ENCODE data around the gene ARPC5.
"Not testable (repeated sequence)": the region's sequence is repeated elsewhere in the genome, so short reads cannot be mapped to it uniquely, and the experiment has no call there.

Gene ARPC5

DNA sequence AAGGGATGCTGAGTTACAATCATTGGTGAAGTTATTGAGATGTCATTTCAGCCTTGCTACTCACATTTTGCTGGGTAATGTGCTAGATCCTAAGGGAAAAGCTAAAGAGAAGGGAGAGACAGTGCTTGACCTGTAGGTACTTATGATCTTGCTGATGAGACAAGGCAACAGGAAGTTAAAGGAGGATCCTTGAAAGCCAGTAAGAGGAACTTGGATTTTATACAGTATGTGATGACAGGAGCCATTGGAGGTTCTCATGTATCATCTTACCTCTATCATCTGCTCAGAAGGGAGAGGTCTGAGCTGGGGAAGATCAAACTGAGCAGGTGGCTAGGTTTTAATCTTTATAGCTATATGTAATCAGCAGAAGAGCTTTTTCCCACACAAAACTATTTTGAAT is 11.2 kb upstream of the ARPC5 start:
- no peak for DNase-seq (ENCODE audit: low read depth, low spot score)

DNA sequence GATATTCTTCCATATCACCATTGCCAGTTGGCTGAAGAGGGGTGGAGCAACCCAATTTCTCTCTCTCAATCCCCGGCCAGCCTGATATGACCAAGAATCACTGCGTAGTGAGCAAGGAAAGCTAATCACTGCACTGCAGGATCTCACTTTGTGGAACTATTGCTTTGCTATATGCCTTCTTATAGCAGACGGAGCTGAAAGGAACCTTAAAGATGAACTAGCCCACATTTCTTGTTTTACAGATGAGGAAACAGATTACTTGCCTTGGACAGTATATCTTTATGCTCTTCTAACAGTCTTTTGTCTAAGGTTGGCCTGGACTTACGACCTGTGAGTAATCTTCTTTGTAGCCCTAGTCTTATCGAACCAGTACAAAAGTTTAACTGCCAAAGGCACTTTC is 9.9 kb upstream of the ARPC5 start:
- no peak for DNase-seq (ENCODE audit: low read depth, low spot score)

DNA sequence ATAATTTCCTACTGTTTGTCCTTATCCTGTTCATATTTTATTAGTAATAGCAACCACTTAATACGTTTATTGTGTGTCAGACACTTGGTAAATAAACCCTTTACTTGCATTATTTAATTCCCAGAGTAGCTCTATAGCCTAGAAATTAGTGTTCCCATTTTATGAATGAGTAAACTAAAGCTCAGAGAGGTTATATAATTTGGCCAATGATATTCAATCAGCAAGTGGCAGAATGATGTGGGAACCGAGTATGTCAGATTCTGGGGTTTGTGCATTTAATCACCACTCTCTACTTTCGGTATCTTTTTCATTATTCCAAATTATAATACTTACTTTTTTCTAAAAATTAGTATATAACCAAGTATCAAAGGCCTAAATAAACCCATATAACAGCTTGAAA is 6.6 kb upstream of the ARPC5 start:
- DNase-seq (ENCODE audit: low read depth, low spot score), result no peak

DNA sequence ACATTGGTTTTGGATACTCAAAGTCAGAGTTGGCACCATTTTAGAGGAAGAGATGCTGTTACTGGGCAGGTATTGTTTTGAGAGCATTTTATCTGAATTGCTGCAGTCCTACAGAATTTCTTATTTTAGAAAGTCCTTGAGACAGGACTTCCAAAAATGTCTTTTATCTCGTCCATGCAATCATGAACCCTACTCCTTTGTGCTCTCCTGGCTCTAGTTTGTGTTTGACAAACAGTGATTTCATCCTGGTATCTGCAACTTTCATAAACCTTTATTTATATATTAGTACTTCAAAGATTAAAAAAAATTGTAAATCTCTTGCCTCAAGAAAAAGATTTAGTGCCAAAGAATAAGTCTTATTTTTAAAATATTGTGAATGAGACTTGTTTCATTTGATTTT is 4.6 kb upstream of the ARPC5 start:
- DNase-seq (ENCODE audit: low read depth, low spot score), result no peak

DNA sequence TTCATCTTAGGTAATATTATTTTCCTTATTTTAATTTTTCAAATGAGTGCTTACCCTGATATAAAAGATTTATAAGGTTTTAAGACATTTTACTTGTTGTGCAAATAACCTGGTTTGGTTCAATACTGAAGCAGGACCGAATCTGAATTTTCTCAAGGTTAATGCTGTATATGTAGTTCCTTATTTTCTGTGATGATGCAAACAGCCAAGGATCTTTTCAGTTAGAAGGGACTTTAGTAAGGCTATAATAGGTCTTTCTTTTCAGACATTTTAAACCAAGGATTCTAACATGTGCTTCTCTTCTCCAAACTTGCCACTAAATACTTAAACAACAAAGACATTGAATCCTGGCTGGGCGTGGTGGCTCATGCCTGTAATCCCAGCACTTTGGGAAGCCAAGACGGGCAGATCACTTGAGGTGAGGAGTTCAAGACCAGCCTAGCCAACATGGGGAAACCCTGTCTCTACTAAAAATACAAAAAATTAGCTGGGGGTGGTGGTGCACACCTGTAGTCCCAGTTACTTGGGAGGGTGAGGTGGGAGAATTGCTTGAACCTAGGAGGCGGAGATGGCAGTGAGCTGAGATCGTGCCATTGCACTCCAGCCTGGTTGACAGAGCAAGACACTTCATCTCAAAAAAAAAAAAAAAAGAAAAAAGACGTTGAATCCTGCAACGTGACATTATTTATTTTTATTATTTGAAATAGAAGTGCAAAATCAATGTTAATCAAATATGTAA is 3.2 kb upstream of the ARPC5 start:
- DNase-seq (ENCODE audit: low read depth, low spot score), result no peak

DNA sequence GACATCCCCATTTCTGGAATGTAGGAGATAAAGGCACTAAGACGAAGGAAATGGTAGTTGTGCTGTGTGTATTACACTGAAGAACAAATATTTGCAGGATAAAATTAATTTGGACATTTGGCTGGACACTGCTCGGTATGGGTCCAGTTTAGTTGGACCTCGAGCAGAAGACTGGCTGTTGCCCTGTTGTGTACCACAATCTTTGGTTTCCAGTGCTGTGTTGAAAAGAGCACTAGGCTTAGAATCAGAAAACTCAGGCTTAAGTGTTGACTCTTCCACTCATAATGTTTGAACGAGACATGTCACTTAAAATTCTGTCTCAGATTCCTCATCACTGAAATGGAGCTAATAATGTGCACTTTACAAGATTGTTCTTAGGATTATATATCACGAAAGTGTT is 1.2 kb upstream of the ARPC5 start:
- DNase-seq (ENCODE audit: low read depth, low spot score), result no peak

DNA sequence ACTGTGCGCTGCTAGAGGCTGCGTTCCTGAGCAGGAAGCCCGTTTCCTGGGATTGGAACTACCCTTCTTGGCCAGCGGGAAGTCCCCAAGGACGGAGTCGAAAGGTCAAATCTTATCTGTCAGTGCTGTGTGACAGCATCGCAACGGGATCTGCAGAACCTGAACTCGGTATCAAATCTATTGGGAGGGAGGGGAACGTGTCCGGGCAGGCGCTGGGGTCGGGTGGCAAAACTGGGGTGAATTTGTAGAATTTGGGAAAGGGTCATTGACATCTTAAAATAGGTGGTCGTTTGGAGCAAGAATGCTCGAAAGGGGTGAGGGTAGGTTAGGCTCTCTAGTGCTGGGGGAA is 725 bp upstream of the ARPC5 start:
- no peak for DNase-seq (ENCODE audit: low read depth, low spot score)

DNA sequence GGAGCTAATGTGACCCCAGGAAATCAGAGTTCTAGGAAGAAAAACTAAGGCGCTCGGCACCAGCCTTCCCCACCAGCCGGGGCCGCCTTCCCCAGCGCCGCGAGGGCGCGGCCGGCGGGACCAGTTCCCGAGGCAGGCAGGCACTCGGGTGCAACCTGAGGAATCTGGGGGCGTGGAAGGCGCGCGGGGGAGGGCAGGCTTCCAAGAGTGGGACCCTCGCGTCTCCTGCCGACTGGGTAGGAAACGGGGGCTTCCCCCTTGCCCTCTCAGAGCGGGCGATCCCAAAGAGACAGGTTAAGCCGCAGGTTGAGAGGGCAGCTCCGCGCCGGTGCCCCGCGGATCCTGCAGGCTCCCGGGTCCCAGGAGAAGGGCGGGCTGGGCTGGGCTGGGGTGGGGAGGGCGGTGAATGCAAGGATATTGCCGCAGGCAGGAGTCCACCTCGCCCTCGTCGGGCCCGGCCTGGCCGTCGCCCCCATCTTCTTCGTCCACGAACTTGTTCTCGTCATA is 431 bp downstream of the ARPC5 start:
- DNase-seq (ENCODE audit: low read depth, low spot score), result no peak

DNA sequence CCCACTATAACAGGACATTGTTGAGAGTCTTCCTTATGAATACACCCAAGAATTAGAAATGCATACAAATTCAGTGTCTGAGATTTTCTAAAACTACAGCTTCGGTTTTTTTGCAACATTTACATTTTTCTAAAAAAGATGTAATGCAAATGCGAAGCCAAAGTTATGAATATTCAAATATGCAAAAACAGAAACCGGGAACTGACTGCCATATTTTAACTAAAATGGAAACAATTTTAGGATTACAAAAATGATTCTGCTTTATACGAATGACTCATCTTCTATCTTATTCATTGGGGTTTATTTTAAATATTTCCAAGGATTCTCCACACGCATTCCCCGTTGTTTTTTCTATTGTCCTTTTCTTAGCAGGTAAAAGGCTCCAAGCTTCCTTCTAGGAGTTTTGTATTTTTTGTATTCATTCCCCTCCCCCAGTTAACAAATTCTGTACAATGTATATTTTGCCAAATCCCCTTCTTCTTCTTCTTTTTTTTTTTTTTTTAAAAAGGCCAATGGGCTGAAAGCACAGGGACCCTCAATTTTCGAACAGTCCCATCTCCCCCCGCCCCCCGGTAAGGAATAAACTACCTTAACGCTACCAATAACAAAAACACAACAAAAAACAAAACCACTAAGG is 1.0 kb downstream of the ARPC5 start:
- no peak for DNase-seq (ENCODE audit: low read depth, low spot score)

DNA sequence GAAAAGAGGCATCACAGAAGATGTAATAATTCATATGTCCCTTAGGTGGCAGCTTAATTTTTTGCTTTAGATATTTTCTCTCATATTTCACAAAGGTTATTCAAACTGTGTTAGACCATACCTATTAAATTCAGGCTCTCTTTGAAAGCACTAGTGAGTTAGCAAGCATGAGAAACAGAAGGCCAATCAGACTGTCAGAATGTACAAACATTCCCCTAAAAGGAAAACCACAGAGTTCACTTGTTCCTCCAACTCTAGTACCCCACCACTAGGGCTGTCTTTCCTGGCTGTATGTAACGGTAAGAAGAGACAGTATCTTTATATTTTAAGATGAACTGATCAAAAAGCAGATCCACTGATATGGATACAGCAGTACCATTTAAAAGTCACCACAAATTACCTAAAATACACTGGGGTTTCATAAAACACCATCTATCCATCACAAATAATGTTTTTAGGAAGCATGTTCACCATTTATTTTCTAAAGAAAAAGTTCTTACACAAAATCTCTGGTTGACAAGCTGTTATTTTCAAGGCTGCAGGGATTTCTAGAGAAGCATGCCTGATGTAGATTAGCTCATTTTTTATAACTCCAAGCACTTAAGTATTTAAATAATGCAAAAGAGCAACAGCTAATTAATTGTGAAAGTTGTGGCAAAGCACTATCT is 1.8 kb downstream of the ARPC5 start:
- no peak for DNase-seq (ENCODE audit: low read depth, low spot score)

DNA sequence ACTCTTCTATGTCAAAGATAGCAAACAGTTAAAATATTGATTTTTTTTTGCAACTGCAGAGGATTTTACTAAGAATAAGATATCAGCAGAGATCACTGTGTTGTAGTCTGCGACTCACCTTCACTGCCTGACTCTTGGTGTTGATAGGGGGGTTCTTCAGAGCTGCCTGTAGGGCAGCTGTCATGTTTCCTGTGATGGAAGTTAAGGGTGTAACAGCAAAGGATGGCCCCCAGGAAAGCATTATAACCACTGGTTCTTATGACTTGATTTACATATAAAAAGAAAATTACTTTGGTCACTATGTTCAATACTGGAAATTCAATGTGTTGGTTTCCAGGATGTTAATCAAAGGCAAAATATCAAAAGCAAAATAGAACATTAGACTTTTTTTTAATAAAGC is 2.6 kb downstream of the ARPC5 start:
- DNase-seq (ENCODE audit: low read depth, low spot score), result no peak

DNA sequence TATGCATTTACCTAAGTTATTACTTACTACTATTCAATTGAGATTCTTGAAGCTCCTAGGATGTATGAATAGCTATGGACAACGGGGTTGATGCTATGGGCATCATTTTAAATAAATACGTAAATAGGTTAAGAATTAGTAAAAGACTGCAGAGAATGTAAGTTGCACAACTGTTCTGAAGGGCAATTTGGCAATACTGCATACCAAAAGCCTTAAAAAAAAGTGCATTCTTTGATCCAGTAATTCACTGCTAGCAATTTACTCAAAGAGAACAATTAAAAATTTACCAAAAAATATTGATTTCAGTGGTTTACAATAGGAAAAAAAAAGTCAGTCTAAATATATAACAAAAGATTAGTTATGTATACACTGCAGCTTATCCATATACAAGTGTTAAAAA is 3.5 kb downstream of the ARPC5 start:
- DNase-seq (ENCODE audit: low read depth, low spot score), result no peak

DNA sequence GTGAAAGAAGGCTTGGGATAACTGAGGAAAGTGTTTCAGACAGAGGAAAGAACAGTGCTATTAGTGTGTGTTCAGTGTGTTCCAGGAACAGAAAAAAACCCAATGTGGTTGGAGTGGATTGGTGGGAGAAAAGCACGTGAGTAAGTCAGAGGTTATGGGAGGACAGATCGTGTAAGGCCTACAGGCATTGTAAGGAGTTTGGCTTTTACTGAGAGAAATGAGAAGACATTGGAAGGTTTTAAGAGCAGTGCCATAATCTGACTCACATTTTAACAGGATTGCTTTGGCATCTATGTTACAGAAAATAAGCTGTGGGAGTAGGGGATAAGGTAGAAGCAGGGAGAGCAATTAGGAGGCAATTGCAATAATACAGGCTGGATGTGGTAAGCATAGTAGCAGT is 4.8 kb downstream of the ARPC5 start:
- DNase-seq (ENCODE audit: low read depth, low spot score), result no peak

DNA sequence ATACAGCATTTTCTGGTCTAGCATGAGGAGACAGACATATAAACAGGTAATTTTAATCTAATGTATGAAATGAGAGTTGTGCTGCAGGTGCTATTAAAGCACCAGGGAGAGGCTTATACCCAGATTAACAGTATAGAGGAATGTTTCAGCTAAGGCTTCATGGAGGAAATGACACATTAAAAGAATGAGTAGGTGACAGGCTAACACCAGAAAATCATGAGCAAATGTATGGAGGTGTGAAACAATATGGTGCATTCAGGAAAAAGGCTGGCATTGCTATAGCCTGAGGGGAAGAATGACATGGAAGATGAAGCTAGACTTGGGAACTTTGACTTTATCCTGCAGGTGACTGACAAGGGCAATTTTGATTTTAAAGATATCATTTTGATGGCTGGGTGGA is 7.0 kb downstream of the ARPC5 start:
- no peak for DNase-seq (ENCODE audit: low read depth, low spot score)

DNA sequence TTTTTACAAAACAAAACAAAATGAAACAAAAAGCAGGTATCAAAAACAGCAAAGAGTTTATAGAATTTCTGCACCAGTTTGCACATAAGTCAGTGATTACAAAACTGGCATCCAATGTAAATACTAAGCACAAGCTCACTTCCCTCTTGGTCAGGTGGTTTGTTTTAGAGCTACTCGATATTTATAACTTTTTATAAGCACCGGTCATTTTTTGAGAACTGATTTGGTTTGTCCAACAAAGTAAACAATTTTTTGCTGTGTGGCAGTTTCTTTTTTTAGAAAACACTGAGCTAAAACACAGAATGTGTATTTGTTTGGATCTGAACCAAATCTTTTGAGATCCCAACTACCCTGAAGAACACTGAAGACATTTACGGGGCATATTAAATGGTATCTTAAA is 9.3 kb downstream of the ARPC5 start:
- DNase-seq (ENCODE audit: low read depth, low spot score), result not testable (repeated sequence)

DNA sequence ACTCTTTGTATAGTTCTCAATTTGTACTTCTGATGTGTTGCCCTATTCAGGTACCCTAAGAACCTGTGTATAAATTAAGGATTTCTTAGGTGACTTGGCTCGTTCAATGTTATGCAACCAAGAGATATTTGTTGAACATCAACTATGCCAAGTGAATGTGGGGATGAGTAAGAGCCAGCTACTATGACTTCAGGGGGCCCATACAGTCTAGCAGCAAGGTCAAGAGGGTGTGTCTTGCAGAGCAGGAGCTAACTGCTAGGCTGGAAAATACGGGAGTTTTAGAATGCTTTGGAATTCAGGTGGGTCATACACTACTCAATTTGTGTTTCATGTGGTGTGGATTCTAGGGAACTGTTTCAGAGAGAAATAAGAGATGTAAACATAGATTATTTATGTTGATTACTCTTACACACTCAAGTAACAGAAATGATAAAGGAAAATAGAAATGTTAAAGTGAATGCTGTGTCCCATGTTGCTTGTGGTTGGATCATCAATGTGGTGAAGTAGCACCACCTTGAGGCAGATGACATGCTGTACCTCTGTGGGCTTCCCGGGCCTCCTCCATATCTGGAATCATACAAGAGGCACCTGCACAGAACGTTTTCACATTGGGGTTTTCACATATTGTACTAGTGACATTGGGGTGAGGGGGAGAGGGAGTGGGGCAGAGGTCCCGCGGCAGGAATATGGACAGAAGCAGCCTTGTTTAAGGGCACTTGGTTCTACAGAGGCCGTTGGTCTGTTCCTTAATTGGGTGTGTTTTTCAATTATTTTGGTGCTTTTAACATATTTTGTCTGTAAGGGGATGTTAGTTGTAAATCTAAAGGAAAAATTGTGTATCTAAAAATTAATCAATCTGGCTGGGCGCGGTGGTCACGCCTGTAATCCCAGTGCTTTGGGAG is 12.4 kb downstream of the ARPC5 start:
- DNase-seq (ENCODE audit: low read depth, low spot score), result peak; percentile 9

DNA sequence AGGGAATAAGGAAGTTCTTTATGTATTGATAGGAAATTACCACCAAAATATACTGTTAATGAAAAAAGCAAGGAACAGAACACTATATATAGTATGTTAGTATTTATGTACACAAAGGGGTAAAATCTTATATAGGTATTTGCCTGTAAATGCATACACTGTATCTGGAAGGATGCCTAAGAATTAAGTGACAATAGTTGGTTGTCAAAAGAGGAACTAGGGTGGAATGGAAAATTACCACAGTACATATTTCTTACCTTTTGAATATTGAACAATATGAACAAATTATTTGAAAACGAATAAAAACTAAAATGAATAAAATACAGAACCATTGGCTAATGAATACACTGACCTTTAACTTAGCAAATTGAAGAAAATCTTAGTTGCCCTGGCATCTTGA is 13.6 kb downstream of the ARPC5 start:
- no peak for DNase-seq (ENCODE audit: low read depth, low spot score)

DNA sequence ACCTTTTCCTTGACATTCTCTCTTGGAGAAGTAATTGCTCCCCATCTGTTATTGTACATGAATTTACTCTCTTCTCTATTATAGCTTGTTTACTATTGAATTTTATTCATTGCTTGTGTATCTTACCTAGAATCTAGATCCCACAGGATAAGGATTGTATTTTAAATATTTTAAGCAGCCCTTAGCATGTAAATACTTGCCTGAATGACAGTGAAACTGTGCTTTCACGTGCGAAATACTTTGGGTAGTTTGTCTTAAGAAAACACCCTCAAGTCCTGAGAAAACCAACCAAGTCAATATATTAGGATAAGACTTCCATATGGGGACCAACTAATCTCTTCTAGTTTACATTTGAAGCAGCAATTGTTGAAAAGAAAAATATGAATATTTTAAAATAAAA is 15.3 kb downstream of the ARPC5 start:
- no peak for DNase-seq (ENCODE audit: low read depth, low spot score)

DNA sequence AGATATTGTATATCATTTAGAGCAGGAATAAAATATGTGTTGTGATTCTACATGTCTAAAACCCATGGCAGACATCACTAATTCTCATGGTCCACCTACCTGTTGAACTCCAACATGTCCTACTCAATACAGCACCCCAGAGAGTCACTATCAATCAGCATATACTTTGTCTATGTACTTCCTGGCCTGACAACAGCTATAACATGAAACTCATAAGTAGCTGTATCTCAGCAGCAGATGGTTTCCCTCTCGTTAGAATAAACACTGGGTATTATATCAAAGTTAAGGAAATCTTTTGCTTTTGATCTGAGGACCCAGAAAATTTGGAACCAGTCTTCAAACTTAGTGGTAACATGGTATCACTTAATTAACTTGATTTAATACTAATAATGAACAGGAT is 15.8 kb downstream of the ARPC5 start:
- no peak for DNase-seq (ENCODE audit: low read depth, low spot score)

DNA sequence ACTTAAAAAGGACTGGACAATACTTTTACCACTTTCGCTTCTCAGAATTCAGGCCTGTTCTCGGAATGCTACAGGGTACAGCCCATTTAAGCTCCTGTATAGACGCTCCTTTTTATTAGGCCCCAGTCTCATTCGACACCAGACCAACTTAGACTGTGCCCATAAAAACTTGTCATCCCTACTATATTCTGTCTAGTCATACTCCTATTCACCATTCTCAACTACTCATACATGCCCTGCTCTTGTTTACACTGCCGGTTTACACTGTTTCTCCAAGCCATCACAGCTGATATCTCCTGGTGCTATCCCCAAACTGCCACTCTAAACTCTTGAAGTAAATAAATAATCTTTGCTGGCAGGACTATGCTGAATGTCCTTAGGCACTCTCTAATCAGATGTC is 17.4 kb downstream of the ARPC5 start:
- not testable (repeated sequence) for DNase-seq (ENCODE audit: low read depth, low spot score)

DNA sequence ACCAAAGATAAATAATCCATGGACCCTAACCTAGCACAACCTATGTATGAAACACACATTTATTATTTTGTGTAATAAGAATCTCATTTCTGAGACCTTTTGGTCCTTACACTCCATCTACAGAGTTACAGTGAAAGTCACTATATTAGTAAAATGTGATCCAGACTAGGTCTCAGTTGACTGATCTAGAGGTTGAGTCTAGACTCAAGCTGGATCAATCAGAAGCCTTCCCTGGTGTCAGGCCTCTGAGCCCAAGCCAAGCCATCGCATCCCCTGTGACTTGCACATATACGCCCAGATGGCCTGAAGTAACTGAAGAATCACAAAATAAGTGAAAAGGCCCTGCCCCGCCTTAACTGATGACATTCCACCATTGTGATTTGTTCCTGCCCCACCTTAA is 22.6 kb downstream of the ARPC5 start:
- not testable (repeated sequence) for DNase-seq (ENCODE audit: low read depth, low spot score)

DNA sequence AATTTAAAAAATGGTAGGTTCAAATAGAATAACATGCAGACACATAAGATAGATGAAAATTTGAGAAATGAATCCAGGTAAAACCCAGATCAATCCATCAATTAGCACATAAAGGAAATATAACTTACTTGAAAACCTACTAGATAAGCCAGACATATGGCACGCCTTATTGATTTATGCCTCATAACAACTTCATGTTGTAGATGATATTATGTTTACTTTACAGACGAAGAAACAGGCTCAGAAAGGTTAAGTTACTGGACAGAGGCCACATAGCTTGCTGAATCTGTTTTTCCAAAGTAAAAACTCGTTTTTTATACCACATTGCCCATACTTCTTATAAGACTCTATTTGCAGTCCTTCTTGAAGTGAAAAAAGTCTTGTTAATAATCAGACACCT is 23.2 kb downstream of the ARPC5 start:
- no peak for DNase-seq (ENCODE audit: low read depth, low spot score)

Measured in activated CD4-positive, CD25-positive, alpha-beta regulatory T cell treated with anti-CD3 and anti-CD28 coated beads, Interleukin-2, amount 50 U/mL, for 16 hours (primary cell).